Left ventricle myocardium inferior (tissue), 1 donor: ENCODE data around the gene PRR16. TPM values are rescaled to one million over a fixed set of nuclear protein-coding genes. Genes with fewer than 3 reads are reported as not detected.
"Not testable (repeated sequence)": the region's sequence is repeated elsewhere in the genome, so short reads cannot be mapped to it uniquely, and the experiment has no call there.

ENCODE experiments used
- DNase-seq: peaks from one replicate; pipeline ENCODE4 v3.0.0-alpha.2; 2020
- H3K27ac ChIP-seq: fragments of 200-600 bp; replicated peaks from 2 replicates; pipeline ENCODE4 v1.8.0; 2021
- H3K27me3 ChIP-seq: fragments of 200-600 bp; 2 replicates; pipeline ENCODE4 v1.8.0; 2021; ENCODE audit warnings: low read depth
- H3K36me3 ChIP-seq: fragments of 200-600 bp; 2 replicates; pipeline ENCODE4 v1.8.0; 2021
- H3K4me1 ChIP-seq: fragments of 200-600 bp; 2 replicates; pipeline ENCODE4 v1.8.0; 2021
- H3K4me3 ChIP-seq: fragments of 200-600 bp; 2 replicates; pipeline ENCODE4 v1.8.0; 2021; ENCODE audit warnings: mild to moderate bottlenecking, moderate library complexity
- H3K9me3 ChIP-seq: fragments of 200-600 bp; replicated peaks from 2 replicates; pipeline ENCODE4 v1.8.0; 2021
- intact Hi-C: fragments of 100-400 bp; cut with micrococcal nuclease; formaldehyde crosslinking; loops from one replicate; pipeline ENCODE4 v1.11.0; 2022
- long read RNA-seq: library from polyadenylated mRNA; unstranded; transcript quantifications from one replicate; pipeline ENCODE4 v2.0.0, GENCODE V29; 2021
- total RNA-seq: library from RNA; stranded (reverse); fragmentation: NEBNext Ultra II Directional; extraction: Animal tissue kit (Norgen Biotek cat#: 25700); gene quantifications from one replicate; pipeline ENCODE4 v1.2.1, GENCODE V29; 2021
- TF ChIP-seq, protein P1 (sequence below): fragments of 200-600 bp; IDR thresholded peaks from 2 replicates; pipeline ENCODE4 v1.8.0; 2021; ENCODE audit warnings: antibody characterized with exemption, mild to moderate bottlenecking, borderline replicate concordance
- donor health status: DM: no; HTN: yes; CAD: no; lungs with severe emphysema.

The PRR16 gene
- total RNA-seq: 15.3 TPM
- long read RNA-seq, partial matches to known transcripts: 1 of 3 reads
- long read RNA-seq, other reads (novel, unspliced or antisense): 2 of 3 reads

DNA sequence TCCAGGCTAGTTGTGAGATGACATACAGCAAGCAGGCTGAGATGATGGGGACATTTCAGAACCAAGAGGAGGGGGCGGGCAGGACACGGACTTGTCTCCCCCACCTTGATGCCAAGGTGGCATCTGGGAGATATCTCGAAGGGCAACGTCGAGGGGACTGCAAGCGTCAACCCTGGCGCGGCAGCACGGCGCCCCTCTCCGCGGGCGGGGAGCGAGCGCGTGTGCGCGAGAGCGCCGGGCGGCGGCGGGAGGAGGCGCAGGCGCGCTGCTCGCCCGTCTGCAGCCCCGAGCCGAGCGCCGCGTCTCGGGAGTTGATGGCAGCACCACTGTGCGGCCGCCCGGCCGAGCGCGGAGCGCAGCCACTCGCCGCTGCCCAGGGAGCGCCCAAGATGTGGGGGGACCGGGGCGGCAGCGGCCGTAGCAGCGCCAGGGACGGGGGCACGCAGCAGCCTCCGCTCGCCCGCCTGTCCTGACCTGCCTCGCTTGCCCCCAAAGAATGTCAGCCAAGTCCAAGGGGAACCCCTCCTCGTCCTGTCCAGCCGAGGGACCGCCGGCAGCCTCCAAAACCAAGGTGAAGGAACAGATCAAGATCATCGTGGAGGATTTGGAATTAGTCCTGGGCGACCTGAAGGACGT is at the start of gene PRR16:
PRR16 (plus strand) TSS at position 310 of the 636 bp plus-strand sequence.
- Histone ChIP-seq H3K4me3 (peak within 1 kb of the TSS; percentile 81), H3K4me1 (peaks cover 51% of the 10 kb centered on the region), H3K36me3 (no peaks in the 10 kb centered on the region), H3K9me3 (no peaks in the 10 kb centered on the region), H3K27ac (peak within 1 kb of the TSS; percentile 86), H3K27me3 (no peaks in the 10 kb centered on the region)
- DNase-seq: peak; percentile 56
- TF ChIP-seq, protein P1, sequence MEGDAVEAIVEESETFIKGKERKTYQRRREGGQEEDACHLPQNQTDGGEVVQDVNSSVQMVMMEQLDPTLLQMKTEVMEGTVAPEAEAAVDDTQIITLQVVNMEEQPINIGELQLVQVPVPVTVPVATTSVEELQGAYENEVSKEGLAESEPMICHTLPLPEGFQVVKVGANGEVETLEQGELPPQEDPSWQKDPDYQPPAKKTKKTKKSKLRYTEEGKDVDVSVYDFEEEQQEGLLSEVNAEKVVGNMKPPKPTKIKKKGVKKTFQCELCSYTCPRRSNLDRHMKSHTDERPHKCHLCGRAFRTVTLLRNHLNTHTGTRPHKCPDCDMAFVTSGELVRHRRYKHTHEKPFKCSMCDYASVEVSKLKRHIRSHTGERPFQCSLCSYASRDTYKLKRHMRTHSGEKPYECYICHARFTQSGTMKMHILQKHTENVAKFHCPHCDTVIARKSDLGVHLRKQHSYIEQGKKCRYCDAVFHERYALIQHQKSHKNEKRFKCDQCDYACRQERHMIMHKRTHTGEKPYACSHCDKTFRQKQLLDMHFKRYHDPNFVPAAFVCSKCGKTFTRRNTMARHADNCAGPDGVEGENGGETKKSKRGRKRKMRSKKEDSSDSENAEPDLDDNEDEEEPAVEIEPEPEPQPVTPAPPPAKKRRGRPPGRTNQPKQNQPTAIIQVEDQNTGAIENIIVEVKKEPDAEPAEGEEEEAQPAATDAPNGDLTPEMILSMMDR: peak; percentile 57
- intact Hi-C loops: no loop called here

DNA sequence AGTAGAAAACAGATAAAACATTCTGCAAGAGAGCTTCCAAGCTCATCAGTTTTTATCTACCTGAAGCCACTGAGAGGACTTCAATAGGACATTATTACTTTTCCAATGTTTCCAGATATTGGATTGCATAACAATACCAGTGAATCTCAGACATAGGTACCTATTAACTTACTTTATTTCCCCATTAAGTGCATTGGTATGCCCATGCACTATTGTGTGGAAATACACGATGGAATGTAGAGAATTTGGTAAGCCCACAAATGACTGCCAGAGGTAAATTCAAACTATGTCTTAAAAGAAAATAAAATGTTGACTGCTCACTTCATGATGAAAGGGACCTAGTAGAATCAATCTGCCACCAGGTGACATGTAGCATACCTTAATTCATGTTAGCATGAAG is 48.1 kb upstream of the PRR16 start:
- Histone ChIP-seq H3K4me1 (peaks cover 2% of the 10 kb centered on the region), H3K27me3 (no peaks in the 10 kb centered on the region), H3K4me3 (no peak overlapping the region), H3K9me3 (peaks cover 18% of the 10 kb centered on the region), H3K36me3 (no peaks in the 10 kb centered on the region), H3K27ac (no peak overlapping the region)
- intact Hi-C loops: no loop called here
- TF ChIP-seq, protein P1: no peak
- no peak for DNase-seq

DNA sequence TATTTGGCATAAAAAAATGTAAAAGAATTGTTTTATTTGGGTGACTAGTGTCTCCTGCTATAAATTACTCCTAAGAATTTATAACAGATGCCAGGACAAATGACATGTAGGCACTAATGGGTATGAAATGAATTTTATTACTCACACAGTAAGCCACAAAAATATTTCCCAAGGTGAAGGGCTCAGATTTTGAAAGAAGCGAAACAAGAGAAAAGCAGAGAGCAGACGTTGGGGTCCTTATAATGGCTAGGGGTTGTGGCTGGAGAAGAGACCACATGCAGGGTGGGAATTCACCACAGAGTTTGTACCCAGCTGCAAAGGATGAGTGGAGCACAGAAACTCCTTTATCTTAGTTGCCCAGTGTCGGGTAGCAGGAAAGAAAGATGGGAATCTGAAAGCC is 45.0 kb upstream of the PRR16 start:
- Histone ChIP-seq H3K27ac (no peak overlapping the region), H3K4me3 (no peak overlapping the region), H3K36me3 (no peaks in the 10 kb centered on the region), H3K27me3 (no peaks in the 10 kb centered on the region), H3K4me1 (no peaks in the 10 kb centered on the region), H3K9me3 (peaks cover 8% of the 10 kb centered on the region)
- no peak for DNase-seq
- intact Hi-C loops: no loop called here
- TF ChIP-seq, protein P1: no peak

DNA sequence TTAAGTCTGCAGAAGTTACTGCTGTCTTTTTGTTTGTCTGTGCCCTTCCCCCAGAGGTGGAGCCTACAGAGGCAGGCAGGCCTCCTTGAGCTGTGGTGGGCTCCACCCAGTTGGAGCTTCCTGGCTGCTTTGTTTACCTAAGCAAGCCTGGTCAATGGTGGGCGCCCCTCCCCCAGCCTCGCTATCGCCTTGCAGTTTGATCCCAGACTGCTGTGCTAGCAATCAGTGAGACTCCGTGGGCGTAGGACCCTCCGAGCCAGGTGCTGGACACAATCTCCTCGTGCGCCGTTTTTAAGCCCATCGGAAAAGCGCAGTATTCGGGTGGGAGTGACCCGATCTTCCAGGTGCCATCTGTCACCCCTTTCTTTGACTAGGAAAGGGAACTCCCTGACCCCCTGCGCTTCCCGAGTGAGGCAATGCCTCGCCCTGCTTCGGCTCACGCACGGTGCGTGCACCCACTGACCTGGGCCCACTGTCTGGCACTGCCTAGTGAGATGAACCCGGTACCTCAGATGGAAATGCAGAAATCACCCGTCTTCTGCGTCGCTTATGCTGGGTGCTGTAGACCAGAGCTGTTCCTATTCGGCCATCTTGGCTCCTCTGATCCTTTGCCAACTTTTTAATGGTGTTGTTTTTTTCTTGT is 37.3 kb upstream of the PRR16 start:
- H3K4me3 ChIP-seq, intact Hi-C loops, H3K27ac ChIP-seq, H3K36me3 ChIP-seq, H3K27me3 ChIP-seq, DNase-seq, H3K4me1 ChIP-seq: not testable (repeated sequence)
- H3K9me3 ChIP-seq: peaks cover 28% of the 10 kb centered on the region

DNA sequence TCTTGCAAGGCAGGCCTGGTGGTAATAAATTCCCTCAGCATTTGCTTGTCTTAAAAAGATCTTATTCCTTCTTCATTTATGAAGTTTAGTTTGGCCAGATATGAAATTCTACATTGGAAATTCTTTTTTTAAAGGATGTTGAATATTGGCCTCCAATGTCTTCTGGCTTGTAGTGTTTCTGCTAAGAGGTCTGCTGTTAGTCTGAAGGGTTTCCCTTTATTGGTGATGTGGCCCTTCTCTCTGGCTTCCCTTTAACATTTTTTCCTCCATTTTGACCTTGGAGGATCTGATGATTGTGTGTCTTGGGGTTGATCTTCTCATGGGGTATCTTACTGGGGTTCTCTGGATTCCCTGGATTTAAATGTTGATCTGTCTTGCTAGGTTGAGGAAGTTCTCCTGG is 33.5 kb upstream of the PRR16 start:
- no peak overlapping the region for H3K4me3 ChIP-seq
- H3K27ac ChIP-seq: no peak overlapping the region
- H3K9me3 ChIP-seq: peaks cover 31% of the 10 kb centered on the region
- H3K27me3 ChIP-seq: no peaks in the 10 kb centered on the region
- no peak for DNase-seq
- no peaks in the 10 kb centered on the region for H3K4me1 ChIP-seq
- TF ChIP-seq, protein P1: no peak
- H3K36me3 ChIP-seq: no peaks in the 10 kb centered on the region
- intact Hi-C loops: no loop called here

DNA sequence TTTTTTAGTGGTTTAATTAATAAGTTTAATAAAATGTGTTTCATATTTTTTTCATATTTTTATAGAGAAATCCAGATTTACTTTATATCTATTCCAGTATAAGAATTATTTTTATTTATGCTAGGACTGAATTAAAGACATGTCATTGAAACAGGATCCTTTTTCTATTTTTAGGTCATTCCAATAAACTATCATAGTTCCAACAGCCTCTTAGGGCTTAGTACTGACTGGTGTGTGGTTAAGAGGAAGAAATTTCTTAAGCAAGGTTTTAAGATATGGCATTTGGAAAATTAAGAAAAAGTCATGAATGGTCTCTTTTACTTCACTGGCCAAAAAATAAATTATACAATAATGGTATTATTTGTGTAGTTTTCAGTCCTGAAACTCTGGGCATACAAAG is 31.2 kb upstream of the PRR16 start:
- Histone ChIP-seq H3K27ac (no peak overlapping the region), H3K36me3 (no peaks in the 10 kb centered on the region), H3K9me3 (peaks cover 31% of the 10 kb centered on the region), H3K4me3 (no peak overlapping the region), H3K27me3 (no peaks in the 10 kb centered on the region), H3K4me1 (peaks cover 5% of the 10 kb centered on the region)
- no peak for DNase-seq
- TF ChIP-seq, protein P1: no peak
- intact Hi-C loops: no loop called here
